ENCODE measurements around the gene YY1.

GRCh38 chr14:100309028-100309737 lies 70.2 kb downstream of the YY1 start:
- no peak for TF ChIP-seq CTCF (IDR thresholded peaks at IDR 0.05)
- no peak for TF ChIP-seq POLR2A (IDR thresholded peaks at IDR 0.05)
- no peak for TF ChIP-seq POLR2AphosphoS5 (IDR thresholded peaks at IDR 0.05; ENCODE audit: insufficient read depth in 1 of 2, low read depth in 1 of 2)

Data from vagina (tissue), 2 donors.